Measurements from ENCODE around the gene SNED1.

Gene SNED1

GRCh38 chr2:240992572-240993291 lies 5.7 kb upstream of the SNED1 start:
- no peak for DNase-seq

GRCh38 chr2:240993446-240994170 lies 4.8 kb upstream of the SNED1 start:
- no peak for DNase-seq

- no peak for DNase-seq
Measured at GRCh38 chr2:240994171-240994896, 4.1 kb upstream of the SNED1 start.

- no peak for DNase-seq
Measured at GRCh38 chr2:240995041-240996021, 3.1 kb upstream of the SNED1 start.

GRCh38 chr2:240996161-240996833 lies 2.1 kb upstream of the SNED1 start:
- DNase-seq: no peak

- no peak for DNase-seq
Measured at GRCh38 chr2:240996834-240997140, 1.6 kb upstream of the SNED1 start.

GRCh38 chr2:240997141-240997855 lies 1.1 kb upstream of the SNED1 start:
- DNase-seq: no peak

- DNase-seq: no peak
Measured at GRCh38 chr2:240998706-240998994, 232 bp downstream of the SNED1 start.

- DNase-seq: no peak
Measured at GRCh38 chr2:240998995-240999791, 775 bp downstream of the SNED1 start.

- no peak for DNase-seq
Measured at GRCh38 chr2:240999873-241000541, 1.6 kb downstream of the SNED1 start.

GRCh38 chr2:241000831-241001321 lies 2.5 kb downstream of the SNED1 start:
- DNase-seq: no peak

- no peak for DNase-seq
Measured at GRCh38 chr2:241001413-241002274, 3.2 kb downstream of the SNED1 start.

- no peak for DNase-seq
Measured at GRCh38 chr2:241002275-241003046, 4.0 kb downstream of the SNED1 start.

- no peak for DNase-seq
Measured at GRCh38 chr2:241003047-241003360, 4.6 kb downstream of the SNED1 start.

GRCh38 chr2:241003369-241003768 lies 5.0 kb downstream of the SNED1 start:
- DNase-seq: no peak

- no peak for DNase-seq
Measured at GRCh38 chr2:241003830-241004564, 5.6 kb downstream of the SNED1 start.

GRCh38 chr2:241005569-241005968 lies 7.2 kb downstream of the SNED1 start:
- no peak for DNase-seq

- no peak for DNase-seq
Measured at GRCh38 chr2:241006412-241006811, 8.0 kb downstream of the SNED1 start.

All from OCI-M1 (cell line).